KBM-7 (cell line): Measurements from ENCODE around the gene PHLPP1.
A peak's percentile ranks its signal among the peaks of the same experiment; 100 is the strongest.
"Not testable (repeated sequence)": the region's sequence is repeated elsewhere in the genome, so short reads cannot be mapped to it uniquely, and the experiment has no call there.

Experiments used
- DNase-seq: peaks from one replicate; pipeline ENCODE4 v3.0.0-alpha.2; 2015
- in situ Hi-C: fragments of 300-500 bp; cut with MboI; formaldehyde crosslinking; loops from 2 replicates; pipeline ENCODE4 v1.14.3; 2020; ENCODE audit warnings: low sequenced_read_pairs, low pct_unique_long_range_greater_than_20kb, mixed read lengths

PHLPP1 gene

DNA sequence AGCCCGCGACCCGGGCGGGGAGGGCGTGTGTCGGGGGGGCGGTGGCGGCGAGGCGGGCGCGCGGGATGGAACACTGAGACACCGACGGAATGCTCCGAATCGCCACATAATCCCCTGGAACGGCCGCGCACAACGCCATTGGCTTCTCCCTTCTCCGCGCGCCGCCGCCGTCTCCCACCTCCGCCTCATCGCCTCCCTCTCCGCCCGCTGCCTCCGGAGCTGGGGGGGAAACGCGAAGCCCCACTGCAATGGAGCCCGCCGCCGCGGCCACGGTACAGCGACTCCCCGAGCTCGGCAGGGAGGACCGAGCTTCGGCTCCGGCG is at the start of gene PHLPP1:
PHLPP1 (plus strand) TSS at position 106 of the 323 bp plus-strand sequence; CDS start at position 249, 143 bp downstream.
- no peak for DNase-seq
- in situ Hi-C loops, result no loop called here

DNA sequence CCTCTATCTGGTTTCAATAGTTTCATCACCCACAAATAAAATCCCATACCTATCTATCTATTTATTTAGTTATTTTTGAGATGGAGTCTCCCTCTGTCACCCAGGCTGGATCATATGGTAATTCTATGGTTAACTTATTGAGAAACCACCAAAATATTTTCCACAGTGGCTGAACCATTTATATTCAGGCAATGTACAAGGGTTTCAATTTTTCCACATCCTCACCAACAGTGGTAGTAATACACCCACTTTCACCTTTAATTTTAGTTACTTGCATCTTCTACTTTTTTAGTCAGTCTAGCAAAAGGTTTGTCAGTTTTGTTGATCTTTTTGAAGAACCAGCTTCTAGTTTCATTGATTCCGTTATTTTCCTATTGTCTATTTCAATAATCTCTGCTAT is 46.1 kb upstream of the PHLPP1 start:
- in situ Hi-C loops, result no loop called here
- no peak for DNase-seq

DNA sequence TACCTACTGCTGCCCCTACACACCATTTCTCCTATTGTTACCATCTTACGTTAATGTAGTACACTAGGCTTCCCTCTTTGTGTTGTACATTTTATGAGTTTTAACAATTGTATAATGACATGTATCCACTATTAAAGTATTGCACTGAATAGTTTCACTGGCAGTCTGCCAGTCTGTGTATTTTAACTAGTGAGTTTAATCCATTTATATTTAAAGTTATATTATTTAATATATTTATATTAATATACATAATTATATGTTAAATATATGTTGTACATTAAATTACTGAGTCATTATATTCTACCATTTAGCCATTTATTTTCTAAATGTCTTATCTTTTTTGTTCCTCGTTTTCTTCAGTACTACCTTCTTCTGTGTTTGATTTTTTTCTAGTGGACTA is 44.8 kb upstream of the PHLPP1 start:
- no peak for DNase-seq
- in situ Hi-C loops, result no loop called here

DNA sequence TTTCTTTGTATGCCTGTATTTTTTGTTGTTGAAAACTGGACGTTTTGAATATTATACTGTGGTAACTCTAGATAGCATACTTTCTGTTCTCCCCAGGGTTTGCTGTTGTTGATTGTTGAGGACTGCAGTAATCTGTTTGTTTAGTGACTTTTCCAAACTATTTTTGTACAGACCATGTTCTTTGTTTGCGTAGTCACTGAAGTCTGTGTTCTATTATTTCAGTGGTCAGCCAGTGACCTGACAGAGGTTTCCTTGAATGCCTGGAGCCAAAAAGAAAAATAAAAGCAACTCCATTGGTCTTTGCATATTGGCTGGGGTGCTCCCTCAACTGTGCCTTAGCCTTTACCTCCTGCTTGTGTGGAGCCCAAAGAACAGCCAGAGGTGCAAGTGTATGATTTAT is 42.7 kb upstream of the PHLPP1 start:
- no peak for DNase-seq
- in situ Hi-C loops, result no loop called here

DNA sequence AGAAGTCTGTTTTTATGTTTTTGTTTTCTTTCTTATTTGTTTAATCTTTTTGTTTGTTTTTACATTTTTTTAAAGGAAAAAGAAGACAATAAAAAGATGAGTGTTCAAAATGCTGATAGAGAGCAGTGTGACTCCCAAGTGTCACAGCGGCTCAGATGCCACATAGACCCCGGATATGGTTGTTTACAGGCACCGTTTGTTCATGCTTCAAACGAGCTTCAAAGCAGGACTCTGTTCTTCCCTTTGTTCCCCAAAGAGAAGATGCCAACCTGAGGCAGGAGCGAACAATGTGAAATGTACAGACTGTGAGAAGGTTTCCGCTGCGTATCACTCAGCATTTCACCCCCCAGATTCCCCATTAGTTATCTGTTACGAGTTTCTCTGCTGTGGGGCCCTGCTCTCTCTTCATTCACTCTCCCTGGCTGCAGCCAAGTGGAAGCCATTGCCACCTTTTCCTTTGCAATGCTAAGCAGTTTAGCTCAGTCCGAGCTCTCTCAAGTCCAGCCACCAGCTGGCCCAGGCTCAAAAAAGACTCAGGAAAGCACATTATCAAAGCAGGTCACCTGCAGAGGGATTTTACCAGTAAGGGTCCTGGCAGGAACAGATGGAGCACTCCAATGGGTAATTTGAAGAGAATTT is 36.4 kb upstream of the PHLPP1 start:
- in situ Hi-C loops, result no loop called here
- DNase-seq, result no peak

DNA sequence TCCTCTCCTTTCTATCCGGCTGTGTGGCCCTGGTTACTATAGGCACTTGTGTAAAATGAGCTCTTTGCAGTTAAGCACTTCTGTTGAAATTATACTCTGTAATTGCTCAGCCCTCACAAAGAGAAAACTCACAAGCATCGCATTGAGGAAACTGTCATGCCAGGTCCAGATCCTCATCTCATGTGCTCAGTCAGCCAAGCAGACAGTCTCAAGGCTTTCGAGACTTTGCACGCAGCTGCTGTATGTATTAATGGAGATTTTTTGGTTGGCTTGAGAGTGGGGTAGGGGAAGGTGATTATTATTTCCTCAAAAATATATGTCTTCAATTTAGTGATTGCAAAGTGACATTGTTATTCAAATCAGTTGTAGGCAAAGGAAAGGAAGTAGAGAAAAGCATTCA is 33.0 kb upstream of the PHLPP1 start:
- no peak for DNase-seq
- in situ Hi-C loops, result no loop called here

DNA sequence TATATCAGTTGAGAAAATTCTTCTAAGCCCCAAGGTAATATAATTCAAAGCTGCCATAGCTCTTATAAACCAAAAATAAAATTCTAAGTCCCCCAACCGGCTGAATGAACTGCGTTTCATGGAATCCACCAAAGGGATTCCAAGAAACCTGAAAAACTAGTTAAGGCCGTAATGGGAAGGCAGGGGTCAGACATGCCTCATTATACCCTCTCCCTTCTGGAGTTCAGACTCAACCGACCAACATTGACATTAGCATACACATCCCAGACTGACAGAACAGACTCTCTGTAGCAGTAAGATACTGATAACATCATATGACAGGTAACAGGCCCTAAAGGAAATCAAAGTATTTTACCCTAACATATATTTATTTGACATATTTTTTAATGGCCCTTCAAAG is 31.4 kb upstream of the PHLPP1 start:
- in situ Hi-C loops, result no loop called here
- DNase-seq, result no peak

DNA sequence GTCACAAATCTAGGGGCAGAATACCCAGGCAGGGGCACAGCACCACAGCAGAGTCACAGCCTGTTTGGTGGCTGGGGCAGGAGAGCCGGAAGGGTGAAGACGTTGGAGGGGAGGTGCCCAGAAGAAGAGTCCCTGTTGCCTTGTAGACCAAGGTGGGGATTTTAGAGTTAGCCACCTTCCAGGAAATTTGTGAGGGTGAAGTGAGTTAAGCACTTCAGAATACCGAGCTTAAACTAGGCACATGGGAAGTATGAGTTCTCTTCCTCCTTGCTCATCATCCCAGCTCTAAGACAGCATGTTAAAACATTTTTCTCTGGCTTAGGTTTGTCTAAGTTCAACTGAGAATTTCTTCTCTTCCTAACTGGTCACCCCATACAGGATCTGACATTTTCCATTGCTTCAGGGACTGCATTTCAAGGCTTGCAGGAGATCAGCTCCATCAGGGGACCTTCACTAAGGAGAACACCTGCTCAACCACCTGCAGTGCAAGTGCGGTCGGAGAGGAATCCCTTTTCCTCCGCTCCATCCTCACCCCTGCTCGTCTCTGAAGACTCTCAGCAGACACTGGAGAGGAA is 26.5 kb upstream of the PHLPP1 start:
- no peak for DNase-seq
- in situ Hi-C loops, result no loop called here

DNA sequence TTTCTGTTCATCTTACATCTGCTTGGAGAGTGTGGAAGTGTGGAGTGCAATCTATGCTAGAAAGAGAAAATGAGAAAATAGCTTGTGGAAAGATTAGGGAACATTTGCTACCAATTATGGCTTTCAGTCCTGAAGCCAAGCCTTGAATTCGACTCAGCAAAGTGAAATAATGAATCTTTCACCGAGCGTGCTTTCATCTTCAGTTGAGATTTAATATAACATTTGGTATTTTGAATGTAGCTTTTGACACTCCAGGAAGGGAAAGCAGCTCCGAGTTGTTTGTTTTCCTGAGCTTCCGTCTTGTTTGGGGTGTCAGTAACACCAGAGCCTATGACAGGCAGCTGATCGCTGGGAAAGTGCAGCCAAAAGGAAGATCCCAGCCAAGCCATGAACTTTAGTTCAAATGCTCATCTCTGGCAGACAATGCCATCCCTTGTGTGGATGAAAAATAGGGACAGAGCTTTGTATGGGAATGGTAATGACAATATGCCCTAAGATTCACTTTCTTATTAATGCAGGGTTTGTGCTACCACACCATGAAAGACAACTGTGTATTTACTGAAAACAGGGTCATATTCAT is 25.0 kb upstream of the PHLPP1 start:
- DNase-seq, result no peak
- in situ Hi-C loops, result no loop called here

DNA sequence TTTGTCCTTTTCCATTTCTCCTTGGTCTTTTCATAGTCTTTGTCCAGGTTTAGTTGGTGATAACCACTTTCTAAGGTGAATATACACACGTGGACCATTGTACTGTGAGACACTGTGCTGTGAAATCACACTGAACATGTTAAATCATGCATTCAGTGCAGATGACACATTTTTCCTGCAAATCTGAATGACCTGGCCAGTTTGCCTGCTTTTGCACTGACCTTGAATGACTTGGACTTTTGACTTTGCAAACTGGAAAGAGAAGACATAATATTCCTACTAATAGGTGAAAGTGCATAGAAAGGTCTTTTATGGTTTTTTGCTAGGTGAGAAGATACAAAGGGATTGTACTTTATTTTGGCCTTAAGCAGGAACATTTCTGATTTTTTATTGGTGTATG is 21.7 kb upstream of the PHLPP1 start:
- in situ Hi-C loops, result no loop called here

DNA sequence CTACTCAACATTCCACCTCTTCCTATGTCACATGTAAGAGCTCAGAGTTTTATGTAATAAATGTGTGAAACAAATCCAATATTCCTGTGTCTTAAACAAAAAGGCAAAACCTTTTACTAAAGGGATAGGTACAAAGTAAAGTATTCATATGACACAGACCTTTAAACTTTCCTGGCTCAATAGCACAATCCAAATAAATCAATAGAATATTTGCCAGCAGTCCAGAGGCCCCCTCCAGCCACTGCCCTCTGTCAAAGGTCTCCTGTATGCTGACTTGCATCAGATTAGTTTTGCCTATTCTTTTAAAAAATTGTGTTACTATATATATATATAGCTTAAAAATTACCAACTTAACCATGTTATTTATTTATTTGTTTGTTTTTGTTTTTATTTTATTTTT is 17.7 kb upstream of the PHLPP1 start:
- no peak for DNase-seq
- in situ Hi-C loops, result no loop called here

More for the DNA sequence above, 21.7 kb upstream of the PHLPP1 start:
- DNase-seq, result no peak

DNA sequence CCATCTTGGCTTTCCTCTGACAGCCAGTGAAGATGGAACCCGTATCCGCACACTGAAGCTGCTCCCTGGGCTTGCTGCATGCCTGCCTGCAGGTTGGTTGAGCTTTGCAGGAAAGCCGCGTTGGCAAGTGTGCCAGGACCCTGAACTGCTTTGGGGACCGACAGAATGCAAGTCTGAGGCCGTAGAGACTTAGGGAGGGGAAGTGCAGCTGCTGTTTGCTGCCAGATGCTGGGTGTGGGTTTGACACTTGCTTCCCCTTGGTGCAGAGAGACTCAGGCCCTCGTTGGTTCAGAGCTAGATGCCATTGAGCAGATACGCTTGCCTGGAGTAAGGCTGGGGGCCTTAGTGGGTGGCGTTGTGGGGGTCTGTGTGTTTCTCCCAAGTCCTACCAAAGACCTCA is 13.1 kb upstream of the PHLPP1 start:
- DNase-seq, result peak; percentile 64
- in situ Hi-C loops, result no loop called here

DNA sequence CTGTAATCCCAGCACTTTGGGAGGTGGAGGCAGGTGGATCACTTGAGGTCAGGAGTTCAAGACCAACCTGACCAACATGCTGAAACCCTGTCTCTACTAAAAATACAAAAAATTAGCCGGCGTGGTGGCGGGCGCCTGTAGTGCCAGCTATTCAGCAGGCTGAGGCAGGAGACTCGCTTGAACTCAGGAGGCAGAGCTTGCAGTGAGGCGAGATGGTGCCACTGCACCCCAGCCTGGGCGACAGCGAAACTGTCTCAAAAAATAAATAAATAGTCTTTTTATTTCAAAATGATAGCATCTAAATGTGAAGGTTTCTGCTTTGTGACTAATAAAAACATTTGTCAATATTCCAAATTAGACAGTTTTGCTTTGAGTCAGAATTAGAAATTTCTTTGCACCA is 8.5 kb upstream of the PHLPP1 start:
- in situ Hi-C loops, DNase-seq: not testable (repeated sequence)

DNA sequence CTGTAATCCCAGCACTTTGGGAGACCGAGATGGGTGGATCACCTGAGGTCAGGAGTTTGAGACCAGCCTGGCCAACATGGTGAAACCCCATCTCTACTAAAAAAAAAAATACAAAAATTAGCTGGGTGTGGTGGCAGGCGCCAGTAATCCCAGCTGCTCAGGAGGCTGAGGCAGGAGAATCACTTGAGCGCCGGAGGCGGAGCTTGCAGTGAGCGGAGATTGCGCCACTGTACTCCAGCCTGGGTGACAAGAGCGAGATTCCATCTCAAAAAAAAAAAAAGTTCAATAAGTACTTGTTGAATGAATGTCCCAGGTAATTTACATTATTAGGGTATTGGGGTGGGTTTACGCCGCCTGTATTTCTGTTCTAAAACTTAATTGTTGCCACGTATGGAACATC is 5.4 kb upstream of the PHLPP1 start:
- in situ Hi-C loops, DNase-seq: not testable (repeated sequence)

DNA sequence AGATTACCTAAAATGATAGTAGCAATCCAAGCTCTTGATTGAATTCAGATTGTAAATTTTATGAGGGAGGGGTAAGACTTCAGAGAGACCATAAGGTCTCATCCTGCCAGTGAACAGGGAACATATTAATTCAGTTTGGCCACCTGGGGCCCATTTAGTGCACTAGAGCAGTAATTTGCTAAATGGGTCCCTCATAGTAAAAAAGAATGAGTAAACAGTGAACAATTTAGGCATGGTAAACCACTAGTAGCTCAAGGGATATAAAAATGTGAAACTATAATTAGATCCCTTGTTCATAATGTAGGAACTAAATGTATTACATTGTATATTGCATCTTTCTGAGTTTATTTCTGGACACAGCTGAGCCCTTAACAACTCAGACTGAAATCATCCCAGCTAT is 4.9 kb upstream of the PHLPP1 start:
- DNase-seq, result no peak
- in situ Hi-C loops, result no loop called here

DNA sequence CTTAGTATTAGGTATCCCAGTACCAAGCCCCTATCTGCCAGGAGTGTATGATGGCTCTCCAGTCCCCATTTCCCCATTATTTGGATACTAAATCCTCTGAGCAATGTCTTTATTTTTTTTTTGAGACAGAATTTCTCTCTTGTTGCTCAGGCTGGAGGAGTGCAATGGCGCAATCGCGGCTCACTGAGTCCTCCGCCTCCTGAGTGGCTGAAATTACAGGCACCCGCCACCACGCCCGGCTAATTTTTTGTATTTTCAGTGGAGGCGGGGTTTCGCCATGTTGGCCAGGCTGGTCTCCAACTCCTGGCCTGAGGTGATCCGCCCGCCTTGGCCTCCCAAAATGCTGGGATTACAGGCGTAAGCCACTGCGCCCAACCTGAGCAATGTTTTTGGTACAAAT is 3.6 kb upstream of the PHLPP1 start:
- DNase-seq, result no peak
- in situ Hi-C loops, result no loop called here

DNA sequence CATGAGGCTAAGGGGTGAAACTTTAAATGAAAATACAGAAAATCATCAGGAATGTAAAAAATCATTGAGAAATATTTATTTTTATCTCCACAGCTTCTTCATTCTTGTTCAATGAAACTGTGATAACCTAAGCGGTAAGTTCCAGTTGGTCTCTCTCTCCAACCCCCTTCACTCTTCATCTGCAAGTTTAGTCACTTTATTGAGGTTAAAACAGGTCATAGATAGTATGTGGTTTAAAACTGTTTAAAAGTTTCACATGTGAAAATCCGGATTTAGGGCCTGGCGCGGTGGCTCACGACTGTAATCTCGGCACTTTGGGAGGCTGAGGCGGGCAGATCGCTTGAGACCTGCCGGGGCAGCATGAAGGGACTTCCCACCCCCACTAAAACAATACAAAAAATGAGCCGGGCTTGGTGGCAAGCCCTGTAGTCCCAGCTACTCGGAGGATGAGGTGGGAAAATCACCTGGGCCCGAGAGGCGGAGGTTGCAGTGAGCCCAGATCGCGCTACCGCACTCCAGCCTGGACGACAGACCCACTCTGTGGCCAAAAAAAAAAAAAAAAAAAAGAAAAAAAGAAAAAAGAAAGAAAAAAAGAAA is 1.6 kb upstream of the PHLPP1 start:
- DNase-seq, result no peak
- in situ Hi-C loops, result no loop called here

DNA sequence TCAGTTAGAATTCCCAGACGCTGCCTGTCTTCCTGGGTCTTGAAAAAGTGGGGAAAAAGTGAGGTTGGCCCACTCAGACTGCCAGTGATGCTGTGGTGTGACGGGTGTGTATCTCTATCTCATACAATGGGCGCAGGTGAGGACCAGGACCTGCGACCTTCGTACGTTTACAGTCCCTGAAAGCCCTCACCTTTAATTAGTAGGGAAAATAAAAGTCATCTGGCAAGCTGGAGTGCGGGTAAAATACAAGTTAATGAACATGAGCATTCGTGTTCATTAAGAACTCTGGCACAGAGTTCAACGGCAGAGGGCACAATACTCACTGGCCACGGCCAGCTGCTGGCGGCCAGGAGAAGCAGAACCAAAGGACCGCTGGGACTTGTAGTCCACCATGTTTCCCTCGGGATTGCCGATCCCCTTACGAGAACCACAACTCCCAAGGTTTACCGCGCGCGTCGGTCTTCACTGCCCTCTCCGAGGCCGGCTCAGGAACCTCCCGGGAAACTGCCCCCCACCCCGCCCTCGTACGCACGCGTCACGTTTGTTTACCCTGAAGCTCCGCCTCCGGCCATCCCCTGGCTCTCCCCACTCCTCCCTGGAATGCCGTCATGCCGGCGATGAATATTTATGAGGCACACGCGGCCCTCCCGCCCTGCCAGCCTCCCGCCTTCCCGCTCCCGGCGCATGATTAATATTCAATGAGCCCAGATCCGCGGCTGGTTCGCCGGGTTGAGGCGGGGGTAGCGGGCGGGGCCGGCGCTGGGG is 488 bp upstream of the PHLPP1 start:
- in situ Hi-C loops, result no loop called here
- DNase-seq, result peak; percentile 100

DNA sequence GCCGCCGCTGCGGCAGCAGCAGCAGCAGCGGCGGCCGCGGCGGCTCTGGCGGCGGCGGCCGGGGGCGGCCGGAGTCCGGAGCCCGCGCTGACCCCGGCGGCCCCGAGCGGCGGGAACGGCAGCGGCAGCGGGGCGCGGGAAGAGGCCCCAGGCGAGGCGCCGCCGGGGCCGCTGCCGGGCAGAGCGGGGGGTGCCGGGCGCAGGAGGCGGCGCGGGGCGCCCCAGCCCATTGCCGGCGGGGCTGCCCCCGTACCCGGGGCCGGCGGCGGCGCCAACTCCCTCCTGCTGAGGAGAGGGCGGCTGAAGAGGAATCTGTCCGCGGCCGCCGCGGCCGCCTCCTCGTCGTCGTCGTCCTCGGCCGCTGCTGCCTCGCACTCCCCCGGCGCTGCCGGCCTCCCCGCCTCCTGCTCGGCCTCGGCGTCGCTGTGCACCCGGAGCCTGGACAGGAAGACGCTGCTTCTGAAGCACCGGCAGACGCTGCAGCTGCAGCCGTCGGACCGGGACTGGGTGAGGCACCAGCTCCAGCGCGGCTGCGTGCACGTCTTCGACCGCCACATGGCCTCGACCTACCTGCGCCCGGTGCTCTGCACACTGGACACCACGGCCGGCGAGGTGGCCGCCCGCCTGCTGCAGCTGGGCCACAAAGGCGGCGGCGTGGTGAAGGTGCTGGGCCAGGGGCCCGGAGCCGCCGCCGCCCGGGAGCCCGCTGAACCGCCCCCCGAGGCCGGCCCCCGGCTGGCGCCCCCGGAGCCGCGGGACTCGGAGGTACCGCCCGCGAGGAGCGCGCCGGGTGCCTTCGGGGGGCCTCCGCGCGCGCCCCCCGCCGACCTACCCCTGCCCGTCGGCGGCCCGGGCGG is 646 bp downstream of the PHLPP1 start:
- in situ Hi-C loops, result no loop called here
- DNase-seq, result peak; percentile 52
